CD4-positive, alpha-beta T cell treated with Interleukin-6 for 4 hours (primary cell): ENCODE results near the gene TEX52.
"Not testable (repeated sequence)": the region's sequence is repeated elsewhere in the genome, so short reads cannot be mapped to it uniquely, and the experiment has no call there.

ENCODE experiments used
- DNase-seq: peaks from one replicate; pipeline ENCODE4 v3.0.0-alpha.2; 2020; ENCODE audit warnings: mixed read lengths

Gene TEX52

DNA sequence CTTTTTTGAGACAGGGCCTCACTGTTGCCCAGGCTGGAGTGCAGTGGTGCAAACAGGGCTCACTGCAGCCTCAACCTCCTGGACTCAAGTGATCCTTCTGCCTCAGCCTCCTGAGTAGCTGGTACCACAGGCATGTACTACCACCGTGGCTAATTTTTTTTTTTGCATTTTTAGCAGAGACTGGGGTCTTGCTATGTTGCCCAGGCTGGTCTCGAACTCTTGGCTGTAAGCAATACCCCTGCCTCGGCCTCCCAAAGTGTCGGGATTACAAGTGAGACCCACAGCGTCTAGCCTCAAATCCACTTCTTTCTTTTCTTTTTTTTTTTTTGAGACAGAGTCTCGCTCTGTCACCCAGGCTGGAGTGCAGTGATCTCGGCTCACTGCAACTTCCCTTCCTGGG is 6.6 kb upstream of the TEX52 start:
- not testable (repeated sequence) for DNase-seq

DNA sequence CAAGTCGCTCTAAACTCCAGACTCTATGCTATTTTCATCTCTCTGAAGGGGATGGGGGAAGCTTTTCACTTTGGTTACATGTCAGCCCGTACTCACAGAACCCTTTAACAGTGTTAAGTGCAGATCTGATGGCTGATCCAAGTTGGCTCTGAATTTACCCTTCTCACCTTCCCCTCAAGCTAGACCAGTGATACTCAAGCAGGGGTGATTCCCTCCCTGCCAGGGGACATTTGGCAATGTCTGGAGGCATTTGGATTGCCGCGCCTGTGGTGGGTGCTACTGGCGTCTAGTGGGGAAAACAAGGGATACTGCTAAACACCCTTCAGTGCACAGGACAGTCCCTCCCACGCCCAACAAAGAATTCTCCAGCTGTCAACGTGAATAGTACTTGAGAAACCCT is 6.0 kb upstream of the TEX52 start:
- DNase-seq = no peak

DNA sequence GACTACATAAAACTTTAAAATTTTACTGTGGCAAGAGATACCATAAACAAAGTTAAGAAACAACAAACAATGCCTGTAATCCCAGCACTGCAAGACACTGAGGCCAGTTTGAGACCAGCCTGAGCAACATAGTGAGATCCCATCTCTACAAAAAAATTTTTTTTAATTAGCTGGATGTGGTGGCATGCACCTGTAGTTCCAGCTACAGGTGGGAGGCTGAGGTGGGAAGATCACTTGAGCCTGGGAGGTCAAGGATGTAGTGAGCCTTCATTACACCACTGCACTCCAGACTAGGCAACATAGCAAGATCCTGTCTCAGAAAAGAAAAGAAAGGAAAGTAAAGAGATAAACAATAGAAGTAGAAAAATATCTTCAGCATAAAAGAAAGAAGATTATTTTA is 3.3 kb upstream of the TEX52 start:
- no peak for DNase-seq

DNA sequence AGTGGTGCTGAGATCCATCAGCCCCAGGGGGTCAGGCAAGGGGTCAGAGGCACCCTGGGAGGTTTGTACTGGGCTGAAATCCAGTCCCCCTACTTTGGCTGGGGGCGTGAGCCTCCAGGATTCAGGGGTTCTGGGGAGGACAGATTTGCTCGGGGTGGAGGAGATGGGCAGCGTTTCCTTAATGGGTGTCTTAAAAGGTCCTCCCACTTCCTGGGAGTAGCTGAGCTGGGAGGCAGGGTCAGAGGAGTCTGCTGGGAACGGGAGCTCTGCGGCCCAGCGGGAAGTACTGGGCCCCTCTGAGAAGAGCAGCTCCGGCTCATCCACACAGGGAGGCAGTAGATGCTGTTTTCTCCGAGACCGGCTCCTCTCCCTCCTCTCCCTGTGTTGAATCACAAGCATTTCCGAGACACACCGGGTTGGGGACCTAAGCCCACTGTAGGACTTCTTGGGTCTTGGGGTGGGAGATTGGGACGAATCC is 2.1 kb upstream of the TEX52 start:
- no peak for DNase-seq

DNA sequence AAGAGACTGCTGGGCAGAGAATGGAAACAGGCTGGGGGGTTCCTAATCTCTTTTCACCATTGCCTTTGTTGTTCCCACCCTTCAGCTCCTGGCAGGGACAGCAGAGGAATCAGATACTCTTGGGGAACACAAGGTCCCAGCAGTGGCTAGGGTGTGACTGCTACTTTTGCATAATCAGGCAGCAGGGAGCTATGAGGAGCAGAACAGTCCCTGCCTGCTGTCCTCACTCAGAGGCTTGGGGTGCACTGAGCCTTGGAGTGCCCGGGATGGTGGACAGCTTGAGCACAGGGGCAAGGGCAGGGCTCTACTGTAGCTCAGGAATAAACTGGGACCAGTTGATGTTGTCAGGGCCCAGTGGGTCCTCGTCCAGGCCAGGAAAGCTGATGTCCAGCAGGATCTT is 1.5 kb upstream of the TEX52 start:
- DNase-seq = no peak

DNA sequence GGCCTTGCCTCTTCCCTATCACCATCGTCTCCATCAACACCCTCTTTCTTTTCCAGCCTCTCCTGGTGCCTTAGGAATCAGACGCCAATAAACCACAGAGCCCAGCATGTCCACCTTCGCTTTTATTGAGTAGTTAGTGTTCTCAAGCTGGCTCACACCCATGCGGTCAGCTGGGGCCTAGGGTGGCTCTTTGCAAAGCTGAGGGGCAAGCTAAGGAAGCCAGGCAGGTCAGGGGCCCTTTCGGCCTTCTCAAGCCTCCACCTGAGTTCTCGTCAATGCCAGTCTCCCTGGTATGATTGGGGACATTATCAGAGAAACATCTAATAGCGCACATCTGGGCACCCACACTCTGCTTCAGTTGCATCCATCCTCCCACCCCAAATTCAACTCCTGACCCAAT is 737 bp upstream of the TEX52 start:
- DNase-seq = no peak

DNA sequence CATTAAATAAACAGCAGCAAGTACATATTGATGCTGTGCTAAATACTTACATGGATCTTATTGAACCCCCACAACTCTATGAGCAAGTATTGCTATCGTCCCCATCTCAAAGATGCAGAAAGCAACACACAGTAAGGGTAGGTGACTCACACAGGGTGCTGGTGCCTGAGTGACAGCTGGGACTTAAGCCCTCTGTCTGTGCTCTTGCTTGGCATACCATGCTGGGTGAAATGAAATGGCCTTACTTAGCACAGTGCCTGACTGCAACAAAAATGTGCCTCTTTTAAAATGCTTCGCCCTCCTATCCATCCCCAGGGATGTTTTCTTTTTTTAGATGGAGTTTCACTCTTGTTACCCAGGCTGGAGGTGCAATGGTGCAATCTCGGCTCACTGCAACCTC is 788 bp downstream of the TEX52 start:
- DNase-seq = no peak

DNA sequence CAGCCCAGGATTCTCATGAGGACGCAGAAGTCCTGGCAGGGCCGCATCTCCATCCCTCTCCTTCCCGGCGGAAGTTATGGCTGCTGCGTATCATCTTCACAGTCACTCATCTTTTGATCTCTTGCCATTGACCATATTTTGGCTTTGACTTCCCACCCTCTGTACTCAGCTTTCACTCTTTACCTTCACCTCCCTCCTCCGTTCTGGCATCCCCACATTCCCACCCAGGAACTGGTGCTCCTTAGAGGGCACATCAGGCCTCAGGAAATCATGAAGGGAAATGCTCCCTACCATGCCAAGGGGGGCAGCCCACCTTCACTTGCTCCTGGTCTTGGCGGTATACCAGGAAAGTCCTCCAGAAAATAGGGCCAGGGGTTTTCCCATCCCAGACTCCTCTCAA is 1.3 kb downstream of the TEX52 start:
- DNase-seq = no peak

DNA sequence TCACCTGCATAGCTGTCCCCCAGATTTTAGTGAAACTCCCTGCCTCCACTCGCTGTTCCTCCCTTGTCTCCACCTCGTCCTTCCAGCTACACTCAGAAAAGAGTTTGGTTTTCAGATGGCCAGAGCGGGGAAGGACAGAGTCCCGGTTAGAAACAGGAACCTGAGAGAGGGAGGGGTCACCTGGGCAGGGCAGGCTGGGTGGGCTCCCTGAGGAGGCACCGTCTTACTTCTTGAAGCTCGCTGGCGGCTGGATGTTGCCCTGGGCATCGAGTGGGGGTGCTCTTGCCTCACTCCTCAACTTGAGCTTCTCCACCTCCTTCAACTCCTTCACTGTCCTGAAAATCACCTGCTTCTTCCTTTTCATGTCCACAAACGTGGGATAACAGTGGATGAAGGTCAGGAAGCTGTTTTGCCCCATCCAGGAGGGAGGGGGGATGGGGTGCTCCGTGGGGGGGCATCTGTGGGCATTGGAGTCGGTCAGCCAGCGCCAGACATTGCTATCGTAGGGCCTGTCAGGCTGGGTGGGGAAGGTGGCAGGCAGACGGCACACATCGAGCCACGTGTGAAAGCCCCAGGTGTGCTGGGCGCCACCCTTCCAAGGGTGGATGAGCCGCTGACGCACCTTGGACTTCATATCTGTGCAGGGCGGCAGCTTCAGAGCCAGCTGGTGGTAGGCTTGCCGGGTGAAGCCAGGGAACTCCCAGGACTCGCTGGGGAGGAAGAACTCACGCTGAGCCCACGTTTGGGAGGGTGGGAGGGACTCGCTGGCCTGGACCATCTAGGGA is 2.0 kb downstream of the TEX52 start:
- no peak for DNase-seq

DNA sequence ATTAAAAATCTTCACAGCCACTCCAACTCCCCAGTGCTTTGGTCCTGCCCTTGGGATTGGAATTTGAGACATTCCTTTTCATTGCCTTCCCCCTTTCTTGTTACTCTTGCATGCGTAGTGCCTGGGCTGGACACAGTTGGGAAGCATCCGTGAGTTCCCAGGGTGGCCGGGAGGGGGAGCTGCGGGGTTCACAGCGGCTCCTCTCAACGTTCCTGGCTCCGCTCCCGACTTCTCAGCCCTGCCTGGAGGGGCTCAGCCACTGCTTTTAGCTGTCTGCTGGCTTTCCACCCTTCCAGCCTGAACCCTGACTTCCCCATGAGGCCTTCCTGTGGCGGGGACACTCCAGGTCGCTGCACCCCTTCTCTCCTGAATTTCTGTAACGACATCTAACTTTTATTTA is 3.2 kb downstream of the TEX52 start:
- DNase-seq = peak; percentile 60

DNA sequence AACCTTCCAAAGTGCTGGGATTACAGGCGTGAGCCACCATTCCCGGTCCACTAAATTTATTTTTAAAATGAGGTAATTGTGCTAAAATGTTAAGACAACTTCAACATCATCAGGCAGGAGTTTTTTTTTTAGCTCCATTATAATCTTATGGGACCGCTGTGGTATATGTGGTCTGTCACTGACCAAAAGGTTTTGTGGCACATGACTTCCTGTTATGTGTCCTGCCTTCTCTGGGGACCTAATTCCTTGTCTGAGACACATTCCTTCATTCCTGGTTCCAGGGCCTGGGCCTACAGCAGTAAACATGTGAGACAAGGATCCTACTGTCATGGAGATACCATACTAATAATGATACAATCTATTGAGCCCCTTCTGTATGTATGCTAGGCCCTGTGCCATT is 4.9 kb downstream of the TEX52 start:
- DNase-seq = no peak

DNA sequence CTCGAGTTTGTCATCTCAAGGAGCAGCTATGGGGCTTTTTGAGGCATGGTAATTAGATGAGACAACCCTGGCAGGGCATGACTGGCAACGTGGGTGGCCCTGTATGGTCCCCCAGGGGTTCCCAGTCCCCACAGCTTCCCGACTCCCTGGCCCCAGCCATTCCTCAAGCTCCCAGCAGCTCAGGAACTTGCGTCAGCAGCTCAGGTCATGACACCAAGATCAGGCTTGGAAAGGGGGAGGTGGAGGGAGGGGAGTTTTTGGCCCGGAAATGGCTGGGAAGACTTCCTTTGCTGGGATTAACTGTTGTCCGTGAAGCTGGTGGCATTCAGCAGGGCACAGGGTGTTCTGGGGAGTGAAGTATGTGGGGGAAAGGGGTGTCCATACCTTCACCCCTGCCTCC is 11.6 kb downstream of the TEX52 start:
- DNase-seq = no peak

DNA sequence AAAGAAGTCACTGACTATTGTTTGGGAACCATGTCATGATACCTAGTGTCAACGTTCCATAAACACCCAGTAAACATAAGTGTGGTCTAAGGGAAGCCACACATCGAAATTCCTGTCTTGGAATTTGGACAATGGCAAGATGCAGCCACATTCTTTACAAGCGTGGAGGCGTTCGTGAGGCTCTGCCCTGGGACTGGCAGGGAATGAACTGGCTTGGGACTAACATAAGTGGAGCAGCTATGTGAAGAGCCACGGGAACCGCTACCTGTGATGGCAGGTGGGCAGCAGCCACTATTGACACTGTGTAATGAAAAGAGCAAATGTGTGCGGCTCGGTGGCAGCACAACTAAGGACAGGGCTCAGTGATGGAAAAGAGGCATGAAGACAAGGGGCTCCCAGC is 12.1 kb downstream of the TEX52 start:
- DNase-seq = no peak

DNA sequence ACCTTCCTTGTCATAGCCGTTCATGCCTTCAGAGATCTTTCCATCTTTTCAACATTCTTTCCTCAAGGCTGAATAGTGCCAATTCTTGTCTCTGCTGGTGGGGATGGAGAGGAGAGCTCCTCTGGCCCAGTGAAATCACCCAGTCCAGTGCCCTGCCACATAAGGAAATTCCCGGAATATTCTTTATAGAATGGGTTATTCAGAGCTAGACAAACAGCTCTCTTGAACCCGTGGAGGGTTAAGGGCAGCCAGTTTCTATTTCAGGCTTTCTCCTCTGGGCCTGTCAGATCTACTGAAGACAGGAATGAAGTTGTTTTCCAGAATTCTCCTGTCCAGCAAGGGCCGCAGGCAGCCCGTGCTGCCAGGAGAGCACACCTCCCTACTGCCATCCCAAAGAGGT is 13.9 kb downstream of the TEX52 start:
- DNase-seq = no peak

DNA sequence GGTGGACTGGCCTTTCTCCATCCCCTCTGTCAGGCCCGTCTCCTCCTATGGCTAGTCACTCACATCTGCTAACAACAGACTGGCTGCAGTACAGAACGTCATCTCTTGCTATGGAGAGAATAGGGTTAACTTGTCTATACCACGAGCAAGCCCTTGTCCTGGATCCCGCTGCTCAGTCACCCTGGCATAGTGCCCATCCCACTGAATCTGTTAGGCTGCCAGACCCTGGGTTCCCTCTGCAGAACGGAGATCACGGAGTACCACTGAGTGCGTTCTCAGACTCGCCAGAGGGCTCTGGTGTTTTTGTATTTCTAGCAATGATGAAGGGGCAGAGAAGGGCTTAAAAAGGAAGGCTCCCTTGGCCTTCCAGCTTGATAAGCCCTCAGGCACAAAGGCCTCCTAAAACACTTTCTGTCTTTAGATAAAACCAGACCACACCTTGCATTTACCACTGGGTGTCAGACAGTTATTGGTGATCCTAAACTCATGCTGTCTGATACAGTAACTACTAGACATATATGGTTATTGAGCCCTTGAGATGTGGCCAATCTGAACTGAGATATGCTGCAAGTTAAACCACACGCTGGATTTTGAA is 15.7 kb downstream of the TEX52 start:
- no peak for DNase-seq

DNA sequence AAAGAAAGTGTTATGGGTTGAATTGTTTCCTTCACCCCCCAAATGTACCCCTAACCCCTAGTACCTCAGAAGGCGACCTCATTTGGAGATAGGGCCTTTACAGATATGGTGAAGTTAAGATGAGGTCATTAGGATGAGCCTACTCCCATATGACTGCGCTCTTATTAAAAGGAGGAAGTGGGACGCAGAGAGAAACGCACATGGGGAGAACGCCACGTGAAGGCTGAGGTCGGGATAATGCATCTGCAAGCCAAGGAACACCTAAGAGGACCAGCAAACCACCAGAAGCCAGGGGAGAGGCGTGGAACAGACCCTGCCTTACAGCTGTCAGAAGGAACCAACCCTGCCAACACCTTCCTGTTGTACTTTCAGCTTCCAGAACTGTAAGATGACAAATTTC is 20.3 kb downstream of the TEX52 start:
- DNase-seq = no peak

DNA sequence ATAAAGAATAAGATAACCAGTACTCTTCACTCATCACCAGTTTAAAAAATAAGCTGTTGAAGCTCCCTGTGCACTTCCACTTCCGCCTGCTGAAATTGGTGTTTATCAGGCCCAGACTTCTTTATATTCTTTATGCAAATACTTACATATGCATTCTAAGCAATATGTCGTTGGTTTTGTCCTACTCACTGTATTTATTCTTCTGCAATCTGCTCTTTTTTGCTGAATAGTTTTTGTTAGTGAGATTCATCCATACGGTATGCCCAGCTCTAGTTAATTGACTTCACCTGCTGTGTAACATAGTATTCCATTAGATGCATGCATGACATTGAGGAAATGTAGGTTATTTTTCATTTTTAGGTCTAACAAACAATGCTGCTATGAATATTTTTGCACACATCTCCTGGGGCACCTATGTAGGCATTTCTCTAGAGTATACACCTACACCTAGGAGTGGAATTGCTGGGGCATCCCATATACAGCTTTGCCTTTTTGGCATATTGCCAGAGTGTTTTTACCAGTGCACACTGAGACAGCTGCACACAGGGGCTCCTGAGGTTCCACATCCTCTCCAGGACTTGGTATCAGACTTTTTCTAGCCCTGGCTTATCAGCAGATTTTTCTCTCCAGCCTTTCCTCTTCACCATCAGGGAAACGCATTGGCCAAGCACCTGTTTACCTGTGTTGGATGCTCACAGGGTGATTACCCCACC is 21.0 kb downstream of the TEX52 start:
- DNase-seq = no peak

DNA sequence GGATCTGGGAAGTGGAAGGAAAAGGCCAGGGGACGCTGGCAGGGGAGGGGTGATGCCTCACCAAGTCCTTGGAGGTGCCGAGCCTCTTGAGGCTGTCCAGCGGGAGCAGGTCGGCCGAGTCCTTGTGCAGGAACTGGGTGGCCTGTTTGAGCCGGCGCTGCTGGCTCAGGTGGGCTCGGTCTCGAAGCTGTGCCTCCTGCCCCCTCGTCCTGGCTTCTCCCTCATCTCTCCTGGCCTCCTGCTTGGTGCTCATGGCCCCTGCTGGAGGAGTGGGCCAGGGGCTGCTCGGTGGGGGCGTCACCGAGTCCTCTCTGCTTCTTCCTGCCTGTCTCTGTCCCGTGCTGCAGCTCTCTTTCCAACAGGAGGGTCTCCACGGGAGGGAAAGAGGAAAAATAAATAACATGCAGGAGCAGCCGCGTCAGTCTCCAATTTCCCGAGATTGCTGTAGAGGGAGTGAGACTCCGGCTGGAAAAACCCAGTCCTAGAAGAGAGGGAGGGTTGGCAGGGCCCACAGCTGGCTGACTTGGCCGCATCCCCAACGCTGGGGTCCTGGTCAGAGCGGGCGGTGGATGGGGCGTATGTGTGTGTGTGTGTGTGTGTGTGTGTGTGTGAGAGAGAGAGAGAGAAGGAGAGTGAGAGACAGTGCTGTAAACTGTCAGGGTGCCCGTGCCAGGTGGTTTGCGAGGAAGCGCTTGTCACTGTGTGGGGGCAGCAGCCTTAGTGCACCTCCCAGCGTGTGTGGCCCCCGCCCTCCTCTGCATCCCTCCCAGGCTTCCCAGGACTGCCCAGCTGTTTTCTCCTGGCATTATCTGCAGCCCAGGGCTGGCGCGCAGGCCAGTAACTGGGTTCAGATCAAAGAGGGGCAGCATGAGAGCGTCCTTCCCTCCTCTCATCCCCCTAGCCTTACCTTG is 22.0 kb downstream of the TEX52 start, which contains the start of gene NRIP2:
Gene NRIP2, minus strand, starts transcription at position 455 of the 911 bp plus-strand sequence. Its CDS starts 52 bp downstream, at position 403.
- DNase-seq = no peak

DNA sequence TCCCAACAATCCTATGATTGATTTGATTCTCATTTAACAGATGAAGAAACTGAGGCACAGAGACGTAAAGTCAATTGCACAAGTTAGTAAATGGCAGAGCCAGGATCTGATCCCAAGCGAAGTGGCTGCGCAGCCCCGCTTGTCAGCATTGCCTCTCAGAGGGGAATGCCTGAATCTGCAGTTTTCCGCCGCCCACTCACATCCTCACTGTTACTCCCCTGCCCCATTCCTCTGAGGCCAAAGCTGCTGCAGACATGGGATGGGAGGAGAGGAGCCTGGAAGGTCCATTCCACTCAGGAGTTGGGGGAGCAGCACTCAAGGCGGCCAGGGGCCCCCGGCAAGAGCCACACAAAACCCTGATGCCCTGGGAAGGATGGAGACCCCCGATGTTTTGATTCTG is 23.0 kb downstream of the TEX52 start:
- no peak for DNase-seq

DNA sequence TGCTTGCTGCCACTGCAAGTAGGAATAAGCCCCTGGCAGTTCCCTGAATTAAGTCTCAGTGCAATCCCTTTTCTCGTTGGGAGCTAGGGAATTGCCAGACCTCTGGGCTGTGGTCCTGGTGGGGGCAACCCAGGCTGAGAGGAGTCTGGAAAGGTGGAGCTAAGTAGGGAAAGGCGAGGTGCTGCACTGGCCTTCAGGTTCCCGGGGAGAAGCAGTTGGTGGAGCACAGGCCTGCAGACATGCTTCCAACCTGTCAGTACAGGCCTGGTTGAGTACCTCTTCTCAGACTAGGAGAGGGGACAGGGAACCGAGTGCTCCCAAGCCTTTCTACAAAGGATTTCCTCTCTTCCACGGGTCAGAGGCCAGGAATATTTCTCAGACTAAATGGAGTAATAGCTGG is 23.5 kb downstream of the TEX52 start:
- no peak for DNase-seq

DNA sequence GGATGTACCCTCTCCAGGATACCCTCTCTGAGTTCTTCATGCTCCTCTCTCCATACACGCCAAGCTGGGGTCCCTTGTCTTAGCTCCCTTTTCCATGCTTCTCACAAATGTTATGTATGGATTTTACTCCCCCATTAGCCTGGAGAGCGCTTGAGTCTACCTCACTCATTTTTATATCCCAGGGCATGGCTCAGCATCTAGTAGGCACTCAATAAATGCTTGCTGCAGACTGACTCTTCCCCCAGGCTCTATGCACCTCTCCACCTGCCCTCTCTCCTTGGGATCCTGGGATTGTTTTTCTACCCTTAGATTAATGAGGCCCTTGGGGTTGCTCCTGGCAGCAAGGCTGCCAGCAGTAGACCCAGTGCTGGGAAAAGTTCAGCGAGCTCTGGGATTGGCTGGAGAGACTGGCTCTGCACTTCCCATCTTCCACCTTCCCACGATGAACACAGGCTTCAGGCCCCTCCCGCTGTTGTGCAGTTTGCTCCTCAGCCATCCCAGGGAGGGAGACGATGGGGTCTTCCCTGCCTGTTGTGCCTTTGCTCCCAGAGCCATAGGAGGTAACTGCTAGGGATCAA is 24.2 kb downstream of the TEX52 start:
- DNase-seq = no peak

DNA sequence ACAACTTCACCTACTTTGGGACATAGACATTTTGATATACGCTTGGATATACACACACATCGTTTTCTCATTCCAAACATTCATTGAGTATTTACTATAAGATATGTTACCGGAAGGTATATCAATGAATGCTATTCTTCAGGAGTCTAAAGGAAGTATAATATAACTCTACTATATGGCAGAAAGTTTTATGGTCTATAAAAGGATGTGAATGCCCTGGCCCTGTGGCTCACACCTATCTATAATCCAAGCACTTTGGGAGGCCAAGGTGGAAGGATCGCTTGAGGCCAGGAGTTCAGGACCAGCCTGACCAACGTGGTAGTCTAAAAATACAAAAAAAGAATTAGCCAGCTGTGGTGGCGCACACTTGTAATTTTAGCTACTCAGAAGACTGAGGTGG is 27.6 kb downstream of the TEX52 start:
- DNase-seq = no peak
